Measurements from ENCODE around the gene IL1RAP. TPM values are rescaled to one million over a fixed set of nuclear protein-coding genes. Genes with fewer than 3 reads are reported as not detected.
"Not testable (repeated sequence)": the region's sequence is repeated elsewhere in the genome, so short reads cannot be mapped to it uniquely, and the experiment has no call there.

IL1RAP gene
- total and polyA plus RNA-seq, 9 of the 15 experiments (the other 6 are each of a cell fraction or from before 2014, with no cell fraction given), result 0.23 to 1.8 (median 0.88) TPM

- H3K9me1 ChIP-seq (ENCODE audit: control insufficient read depth, insufficient read depth, low read length); intact Hi-C loops (cut with micrococcal nuclease); H3K27ac ChIP-seq (ENCODE audit: extremely low read depth, low read depth, low read length); H2AFZ ChIP-seq (ENCODE audit: low read depth, low read length); H3K4me1 ChIP-seq (replicated peaks in 1 of 2; ENCODE audit: control insufficient read depth in 2 of 2, insufficient read depth in 2 of 2, low read length in 2 of 2); H4K20me1 ChIP-seq (replicated peaks; ENCODE audit: control insufficient read depth, insufficient read depth, low read length); H3K9me3 ChIP-seq (replicated peaks; ENCODE audit: control insufficient read depth, insufficient read depth, low read depth, low read length); FAIRE-seq; ATAC-seq; DNase-seq (ENCODE audit: extremely low read depth in 1 of 4, low spot score in 3 of 4); in situ Hi-C loops (cut with MboI); H3K4me2 ChIP-seq (ENCODE audit: insufficient read depth, low read length); H3K4me3 ChIP-seq; POLR2A ChIA-PET; H3K27me3 ChIP-seq (ENCODE audit: control insufficient read depth in 2 of 2, insufficient read depth in 2 of 2, low read length in 2 of 2); H3K36me3 ChIP-seq (ENCODE audit: control insufficient read depth, insufficient read depth, low read length); CTCF ChIA-PET (ENCODE audit: low intra/inter-chr PET ratio); H3K79me2 ChIP-seq (ENCODE audit: control insufficient read depth, insufficient read depth, low read length); H3K9ac ChIP-seq (ENCODE audit: insufficient read depth in 1 of 2, low read depth in 2 of 2, low read length in 2 of 2); BruUV-seq (replicated peaks): not testable (repeated sequence)
- WGBS (ENCODE audit: insufficient coverage, low coverage, missing lambda C conversion rate), result 18% methylated on average over 7 of the region's 7 CpGs
- peak; percentile 31 for TF ChIP-seq NFYB (IDR thresholded peaks at IDR 0.05; ENCODE audit: extremely low read depth, insufficient read length)
These were observed 164.0 kb downstream of the IL1RAP start for GRCh38 chr3:190677868-190678267.

GRCh38 chr3:190680691-190681090 is 166.8 kb downstream of the IL1RAP start:
- CTCF ChIA-PET (ENCODE audit: low intra/inter-chr PET ratio), result no interaction called here
- no peak overlapping the region for H3K9ac ChIP-seq (ENCODE audit: insufficient read depth in 1 of 2, low read depth in 2 of 2, low read length in 2 of 2)
- TF ChIP-seq TAF15 (IDR thresholded peaks at IDR 0.05; ENCODE audit: low read depth, low read length), result no peak
- no peak for TF ChIP-seq CSDE1 (IDR thresholded peaks at IDR 0.05)
- no peak for TF ChIP-seq KLF13 (tag; IDR thresholded peaks at IDR 0.05; ENCODE audit: borderline replicate concordance, low read depth)
- no peak for TF ChIP-seq BRF2 (IDR thresholded peaks at IDR 0.05; ENCODE audit: borderline replicate concordance, insufficient read depth, insufficient read length)
- no peak for TF ChIP-seq CEBPB (tag; IDR thresholded peaks at IDR 0.05)
- no peak for TF ChIP-seq PATZ1 (CRISPR knock-in tag; IDR thresholded peaks at IDR 0.05; ENCODE audit: borderline replicate concordance)
- no peak for TF ChIP-seq ZNF518B (CRISPR knock-in tag; IDR thresholded peaks at IDR 0.05)

More at GRCh38 chr3:190680691-190681090, 166.8 kb downstream of the IL1RAP start:
- POLR2A ChIA-PET, result no interaction called here
- DNase-seq (ENCODE audit: extremely low read depth in 1 of 4, low spot score in 3 of 4) (no peak), ATAC-seq (no peak), FAIRE-seq (no peak)
- H3K9me1 ChIP-seq (ENCODE audit: control insufficient read depth, insufficient read depth, low read length), result no peaks in the 10 kb centered on the region
- no peak overlapping the region for H3K4me2 ChIP-seq (ENCODE audit: insufficient read depth, low read length)
- H3K27me3 ChIP-seq (ENCODE audit: control insufficient read depth in 2 of 2, insufficient read depth in 2 of 2, low read length in 2 of 2), result no peaks in the 10 kb centered on the region
- no peaks in the 10 kb centered on the region for H3K36me3 ChIP-seq (ENCODE audit: control insufficient read depth, insufficient read depth, low read length)
- BruUV-seq (replicated peaks), result no TSS peak
- H3K27ac ChIP-seq (ENCODE audit: extremely low read depth, low read depth, low read length), result no peak overlapping the region
- in situ Hi-C loops (cut with MboI), result no loop called here
- WGBS (ENCODE audit: insufficient coverage, low coverage, missing lambda C conversion rate), result 0% methylated on average over 5 of the region's 5 CpGs
- H3K79me2 ChIP-seq (ENCODE audit: control insufficient read depth, insufficient read depth, low read length), result no peaks in the 10 kb centered on the region
- H2AFZ ChIP-seq (ENCODE audit: low read depth, low read length), result no peak overlapping the region
- H3K9me3 ChIP-seq (replicated peaks; ENCODE audit: control insufficient read depth, insufficient read depth, low read depth, low read length), result no peaks in the 10 kb centered on the region
- intact Hi-C loops (cut with micrococcal nuclease), result no loop called here
- no peaks in the 10 kb centered on the region for H3K4me1 ChIP-seq (replicated peaks in 1 of 2; ENCODE audit: control insufficient read depth in 2 of 2, insufficient read depth in 2 of 2, low read length in 2 of 2)
- H4K20me1 ChIP-seq (replicated peaks; ENCODE audit: control insufficient read depth, insufficient read depth, low read length), result no peaks in the 10 kb centered on the region
- no peak overlapping the region for H3K4me3 ChIP-seq
